ENCODE measurements around the gene CD109.

The CD109 gene

DNA sequence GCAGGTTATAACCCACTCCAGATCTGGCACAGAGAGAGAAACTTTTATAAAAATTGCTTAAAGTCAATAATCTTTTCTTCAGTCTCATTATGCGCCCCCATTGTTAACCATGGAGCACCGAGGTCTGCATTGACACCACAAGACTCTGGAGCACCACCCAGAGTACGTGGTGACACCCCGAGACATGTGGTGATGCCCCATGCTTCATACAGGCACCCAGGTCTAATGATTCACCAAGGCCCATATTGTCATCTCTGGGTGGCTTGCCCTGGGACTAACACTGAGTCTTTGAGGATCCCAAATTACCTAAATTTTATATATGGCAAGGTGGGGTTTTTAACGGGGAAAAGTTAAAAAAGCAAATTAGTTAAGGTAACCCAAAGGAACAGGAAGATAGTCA, 31.1 kb downstream of the CD109 start:
- DNase-seq (ENCODE audit: low spot score), result no peak

GRCh38 chr6:73728548-73729205, 32.7 kb downstream of the CD109 start:
- DNase-seq (ENCODE audit: low spot score), result no peak

DNA sequence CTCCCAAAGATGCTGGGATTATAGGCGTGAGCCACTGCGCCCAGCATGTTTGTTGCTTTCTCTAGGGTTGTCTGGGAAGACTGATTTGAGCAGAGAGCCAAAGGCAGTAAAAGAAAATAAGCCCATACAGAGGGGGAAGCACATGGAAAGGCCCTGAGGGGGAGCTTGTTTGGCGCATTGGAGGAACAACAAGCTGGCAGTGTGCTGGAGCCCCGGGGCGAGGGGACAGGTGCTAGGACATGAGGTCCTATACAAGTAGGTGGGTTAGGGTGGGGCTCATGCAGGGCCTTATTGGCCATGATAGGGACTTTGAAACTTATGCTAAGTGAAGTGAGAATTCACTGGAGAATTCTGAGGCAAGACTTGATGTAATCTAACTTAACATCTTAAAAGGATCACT, 35.3 kb downstream of the CD109 start:
- no peak for DNase-seq (ENCODE audit: low spot score)

DNA sequence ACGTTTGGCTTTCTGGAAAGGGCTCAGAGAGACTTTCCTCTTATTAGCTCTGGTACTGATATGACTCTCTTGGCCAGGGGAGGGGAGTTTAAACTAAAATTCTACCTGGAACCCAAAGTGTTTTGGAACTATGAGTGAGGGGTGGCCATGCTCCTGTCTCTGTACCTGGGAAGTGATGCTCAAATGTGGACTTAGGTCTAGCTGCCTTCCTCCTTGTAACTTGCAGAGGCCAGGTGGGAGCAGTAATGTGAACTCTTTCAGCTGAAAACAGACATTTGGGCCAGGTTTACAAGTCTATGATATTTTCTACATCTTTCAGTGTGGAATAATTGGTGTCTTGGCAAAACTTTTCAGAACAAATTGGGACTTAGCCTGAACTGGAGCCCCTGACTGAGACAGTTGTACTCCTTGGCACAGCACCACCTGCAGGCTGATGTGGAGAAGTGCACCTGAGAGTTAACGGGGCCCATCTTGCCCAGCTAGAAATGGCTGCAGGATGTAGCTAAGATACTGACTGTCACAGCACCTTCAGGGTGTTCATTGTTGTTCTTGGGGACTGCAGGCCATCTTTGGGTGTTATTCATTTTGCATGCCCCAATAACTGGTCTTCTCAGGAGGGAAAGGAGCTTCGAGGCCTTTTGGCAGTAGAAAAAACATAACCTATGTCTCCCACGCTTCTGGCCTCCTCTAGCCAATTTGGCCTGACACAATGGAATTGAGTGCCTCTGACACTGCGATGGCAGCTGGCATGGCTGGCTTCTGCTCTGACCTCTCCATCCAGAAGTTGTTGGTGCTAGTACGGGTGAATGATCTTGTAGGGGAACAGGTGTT, 37.1 kb downstream of the CD109 start:
- DNase-seq (ENCODE audit: low spot score), result peak; percentile 63

- no peak for DNase-seq (ENCODE audit: low spot score)
Observed at GRCh38 chr6:73733791-73734190, 37.8 kb downstream of the CD109 start.

DNA sequence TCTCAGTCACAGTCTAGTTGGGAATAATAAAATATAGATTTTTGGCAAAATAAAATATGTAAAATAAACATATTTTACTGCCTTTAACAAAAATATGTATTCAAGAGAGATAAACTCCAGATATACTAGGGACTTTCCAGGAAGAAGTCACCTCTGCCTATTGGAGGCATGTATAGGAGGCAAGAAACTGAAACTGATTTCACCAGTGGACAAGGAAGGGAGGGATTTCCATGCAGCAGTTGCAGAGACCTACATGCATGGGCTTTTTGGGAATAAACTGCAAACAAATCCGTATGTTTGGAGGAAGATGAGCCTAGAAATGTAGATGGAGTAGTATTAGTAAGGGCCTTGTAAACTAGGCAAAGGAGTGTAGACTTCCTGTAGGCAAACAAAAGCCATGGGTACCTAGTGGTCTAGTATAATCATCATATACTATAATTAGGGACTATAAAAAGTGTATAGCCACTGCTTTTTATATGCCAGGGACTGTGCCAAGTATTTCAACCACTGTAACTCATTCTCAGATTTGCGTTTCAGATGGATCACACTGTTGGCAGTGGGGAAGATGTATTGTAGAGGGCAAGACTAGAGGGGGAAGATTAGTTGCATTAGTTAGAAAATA, 38.9 kb downstream of the CD109 start:
- DNase-seq (ENCODE audit: low spot score), result no peak

DNA sequence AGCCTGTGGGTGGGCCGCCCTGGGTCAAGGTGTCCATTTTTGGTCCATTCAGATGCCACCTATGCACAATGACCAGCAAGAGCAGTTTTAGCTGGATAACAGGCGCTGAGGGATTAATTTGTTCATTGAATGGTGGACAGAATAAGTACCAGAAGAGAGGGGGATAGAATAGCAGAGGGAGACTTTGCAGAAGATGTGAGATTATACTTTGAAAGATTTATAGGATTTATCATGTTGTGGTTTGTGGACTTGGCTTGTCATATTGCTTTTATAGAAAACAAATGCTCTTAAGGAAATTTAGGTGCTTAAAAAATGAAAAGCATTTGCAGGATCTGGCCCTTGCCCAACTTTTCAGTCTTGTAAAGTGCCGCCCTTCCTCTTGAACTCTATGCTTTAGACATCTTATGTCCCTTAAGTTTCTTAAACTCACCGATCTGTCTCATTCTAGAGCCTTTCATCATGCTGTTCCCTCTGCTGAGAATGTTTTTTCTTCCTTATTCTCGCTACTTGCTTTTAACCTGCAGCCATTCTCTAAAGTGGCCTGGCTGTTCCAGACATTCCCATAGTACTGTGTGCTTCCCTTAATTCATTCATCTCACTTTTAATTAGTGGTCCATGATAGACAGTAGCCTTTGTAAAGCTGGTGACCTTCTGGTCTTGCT, 42.5 kb downstream of the CD109 start:
- DNase-seq (ENCODE audit: low spot score), result no peak

GRCh38 chr6:73739096-73739495, 43.1 kb downstream of the CD109 start:
- peak; percentile 51 for DNase-seq (ENCODE audit: low spot score)

DNA sequence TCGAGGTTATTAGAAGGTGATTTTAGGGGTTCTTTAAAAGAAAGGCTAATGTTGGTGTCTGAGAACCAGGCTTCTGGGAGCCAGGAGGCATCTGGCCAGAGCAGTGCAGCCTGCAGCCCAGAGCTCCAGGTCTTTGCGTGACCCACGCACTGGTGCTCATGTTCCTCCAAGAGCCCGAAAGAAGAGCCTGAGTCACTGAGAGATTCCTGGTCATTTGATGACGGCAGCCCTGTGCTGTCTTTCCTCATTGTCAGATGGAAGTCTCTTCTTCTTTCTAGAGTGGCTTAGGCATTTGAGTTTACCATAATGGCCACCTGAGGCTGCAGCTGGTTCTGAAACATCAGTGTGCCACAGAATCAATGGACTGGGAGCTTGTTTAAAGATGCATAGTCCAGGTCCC, 46.4 kb downstream of the CD109 start:
- no peak for DNase-seq (ENCODE audit: low spot score)

DNA sequence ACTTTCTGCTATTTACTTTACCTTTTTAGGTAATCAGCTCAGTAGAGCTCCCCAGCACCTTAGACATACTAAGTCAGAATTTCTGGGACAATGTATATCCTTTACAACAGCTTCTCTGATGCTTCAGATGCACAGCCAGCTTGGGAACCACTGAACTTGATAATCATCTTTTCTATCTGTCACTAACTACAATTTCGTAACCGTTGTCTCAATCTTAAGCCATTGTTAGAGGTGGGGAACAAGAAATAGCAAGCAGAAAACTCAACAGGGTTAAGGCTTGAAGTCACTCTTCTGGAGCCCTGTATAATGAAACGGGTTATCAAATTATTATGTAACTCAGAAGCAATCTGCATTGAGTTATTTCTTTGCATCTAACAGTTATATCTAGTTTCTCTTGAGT, 47.1 kb downstream of the CD109 start:
- DNase-seq (ENCODE audit: low spot score), result no peak

DNA sequence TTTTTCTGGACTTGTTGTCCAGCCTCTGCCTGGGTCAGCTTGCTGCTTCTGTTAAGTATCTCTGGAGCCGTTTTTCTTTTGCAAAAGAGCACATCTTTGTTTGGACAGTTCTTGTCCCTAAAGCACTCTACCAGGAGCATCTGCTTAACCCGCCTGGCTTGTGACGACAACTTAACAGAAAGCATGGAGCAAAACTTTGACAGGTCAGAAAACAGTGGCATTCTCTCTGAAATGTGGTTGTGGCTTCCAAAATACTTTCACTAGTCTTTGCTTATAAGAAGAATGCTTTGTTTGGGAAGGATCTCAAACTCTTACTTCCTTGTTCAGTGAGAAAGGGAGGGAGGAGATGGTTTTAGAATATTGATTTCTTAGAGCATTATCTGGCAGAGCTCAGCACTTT, 47.6 kb downstream of the CD109 start:
- no peak for DNase-seq (ENCODE audit: low spot score)

DNA sequence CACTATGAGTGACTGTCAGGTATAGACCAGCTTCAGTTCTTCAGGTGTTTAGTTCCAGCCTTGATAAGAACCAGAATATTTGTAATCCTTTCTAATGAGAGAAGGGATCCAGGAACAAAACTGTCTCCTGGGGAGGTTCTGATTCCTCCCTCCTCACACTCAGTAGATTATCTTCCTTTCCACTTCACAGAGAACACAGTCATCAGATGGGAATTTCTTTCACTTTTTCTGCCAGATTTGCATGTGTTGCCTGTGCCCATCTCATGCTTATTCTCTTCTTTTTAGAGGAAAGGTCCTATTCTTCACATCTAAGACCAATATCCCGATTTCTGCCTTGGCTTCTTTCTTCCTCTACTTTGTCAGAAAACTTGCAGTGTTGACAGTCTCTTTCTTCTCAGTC, 50.8 kb downstream of the CD109 start:
- DNase-seq (ENCODE audit: low spot score), result no peak

DNA sequence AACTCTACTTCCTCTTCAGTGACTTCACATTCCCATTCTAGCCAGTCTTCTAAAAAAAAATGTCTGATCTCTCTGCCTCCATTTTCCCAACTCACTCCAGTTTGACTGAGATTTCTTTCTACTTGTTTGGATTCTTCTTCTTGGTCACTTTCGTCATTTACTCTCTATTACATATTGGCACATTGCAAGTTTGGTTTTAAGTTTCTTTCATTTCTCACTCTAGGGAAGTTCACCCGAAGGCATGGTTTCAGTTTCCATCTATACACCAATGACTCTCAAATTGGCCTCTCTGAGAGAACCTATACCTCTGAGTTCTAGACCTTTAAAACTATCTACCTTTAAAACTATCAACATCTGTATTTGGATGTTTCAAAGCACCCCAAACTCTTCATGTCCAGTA, 51.3 kb downstream of the CD109 start:
- DNase-seq (ENCODE audit: low spot score), result no peak

DNA sequence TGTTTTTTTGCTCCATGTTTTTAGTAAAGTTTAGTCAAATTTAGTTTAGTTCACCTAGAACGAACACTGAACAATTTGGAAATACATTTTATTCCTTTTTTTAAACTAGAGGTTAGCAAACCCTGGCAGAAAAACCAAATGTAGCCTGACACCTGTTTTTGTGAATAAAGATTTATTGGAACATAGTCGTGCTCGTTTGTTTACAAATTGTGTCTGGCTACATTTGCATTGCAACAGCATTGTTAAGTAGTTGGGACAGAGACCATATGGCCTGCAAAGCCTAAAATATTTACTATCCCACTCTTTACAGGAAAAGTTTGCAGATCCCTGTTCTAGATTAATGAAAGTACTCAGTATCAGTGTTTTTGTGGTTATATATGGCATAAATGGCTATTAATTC, 56.9 kb downstream of the CD109 start:
- DNase-seq (ENCODE audit: low spot score), result no peak

- no peak for DNase-seq (ENCODE audit: low spot score)
Observed at GRCh38 chr6:73766040-73766439, 70.0 kb downstream of the CD109 start.

DNA sequence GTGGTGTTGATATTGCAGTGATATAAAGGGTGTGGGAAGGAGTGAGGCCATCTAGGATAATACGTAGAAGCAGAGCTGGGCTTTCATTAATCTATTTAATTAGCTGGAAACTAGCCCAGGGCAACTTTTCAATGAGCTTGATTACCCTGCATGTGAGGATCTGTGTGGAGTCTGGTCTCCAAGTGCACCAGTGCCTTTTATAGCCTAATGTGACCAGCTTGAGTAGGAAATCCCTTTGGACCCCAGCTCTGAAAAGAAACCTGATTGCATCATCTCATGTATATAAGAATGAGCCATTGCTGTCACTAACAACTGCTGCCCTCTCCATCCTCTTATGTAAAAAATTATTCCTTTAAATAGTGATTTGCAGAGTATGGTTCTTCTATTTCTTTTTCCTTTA, 72.6 kb downstream of the CD109 start:
- no peak for DNase-seq (ENCODE audit: low spot score)

DNA sequence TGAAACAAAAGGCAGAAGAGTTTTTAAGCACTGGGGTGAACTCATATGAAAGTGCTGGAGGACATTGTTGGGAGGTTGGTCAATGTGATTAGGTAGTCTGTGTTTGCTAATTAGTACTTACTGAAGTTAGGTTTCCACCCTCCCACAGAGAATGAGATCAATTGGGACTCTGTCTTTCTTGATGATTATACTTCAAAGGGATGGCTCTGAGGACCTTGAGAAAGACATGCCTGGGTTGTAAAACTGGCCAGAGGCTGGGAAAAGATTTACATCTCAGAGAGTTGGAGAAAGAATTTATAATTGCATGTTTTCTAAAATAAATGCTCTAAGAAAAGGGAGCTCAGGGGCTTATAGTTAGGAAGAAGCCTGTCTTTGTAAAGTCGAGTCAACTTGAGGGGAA, 74.0 kb downstream of the CD109 start:
- no peak for DNase-seq (ENCODE audit: low spot score)

GRCh38 chr6:73774311-73774774, 78.3 kb downstream of the CD109 start:
- DNase-seq (ENCODE audit: low spot score), result no peak

- DNase-seq (ENCODE audit: low spot score), result no peak
Observed at GRCh38 chr6:73779943-73780342, 83.9 kb downstream of the CD109 start.

- DNase-seq (ENCODE audit: low spot score), result no peak
Observed at GRCh38 chr6:73782911-73783310, 86.9 kb downstream of the CD109 start.

DNA sequence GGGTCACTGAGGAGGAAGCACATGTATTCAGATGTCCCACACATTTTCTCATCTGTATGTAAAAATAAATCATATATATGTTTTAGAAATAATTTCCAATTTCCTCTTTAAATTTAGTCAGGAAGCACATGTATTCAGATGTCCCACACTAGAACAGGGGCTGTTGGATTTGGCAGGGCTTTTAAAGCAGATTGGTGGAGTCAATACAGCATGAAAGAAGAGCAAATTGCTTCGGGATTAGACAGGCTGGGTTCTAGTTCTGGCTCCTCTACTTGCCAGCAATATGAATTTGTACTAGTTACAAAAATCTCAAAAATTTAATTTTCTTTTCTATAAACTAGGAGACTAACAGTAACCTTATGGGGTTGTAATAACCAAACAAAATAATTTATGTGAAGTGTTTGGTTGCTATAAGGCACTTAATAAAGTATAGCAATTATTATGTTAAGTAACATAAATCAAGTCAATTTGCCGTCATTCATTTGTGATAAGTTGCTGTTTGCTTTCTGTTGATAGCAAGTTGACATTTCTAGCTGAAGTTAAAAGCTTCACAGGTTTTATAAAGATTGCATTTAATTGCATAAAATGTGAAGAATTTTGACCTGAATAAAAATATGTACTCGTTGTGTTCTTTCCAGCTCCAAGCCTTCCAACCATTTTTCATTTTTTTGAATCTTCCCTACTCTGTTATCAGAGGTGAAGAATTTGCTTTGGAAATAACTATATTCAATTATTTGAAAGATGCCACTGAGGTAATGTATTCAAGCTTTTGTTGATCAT, 88.9 kb downstream of the CD109 start:
- DNase-seq (ENCODE audit: low spot score), result no peak

GRCh38 chr6:73790574-73790973, 94.6 kb downstream of the CD109 start:
- DNase-seq (ENCODE audit: low spot score), result no peak

All from CD4-positive, alpha-beta T cell treated with Interleukin-6 at 100 ng/mL for 8 hours (primary cell).